ENCODE data around the gene PAFAH1B1. TPM values are rescaled to one million over a fixed set of nuclear protein-coding genes. Genes with fewer than 3 reads are reported as not detected.

Gene PAFAH1B1
- total and polyA plus RNA-seq, 10 of the 15 experiments (the other 5 are each of a cell fraction or from before 2014, with no cell fraction given): 28.9 to 107 (median 49.1) TPM

DNA sequence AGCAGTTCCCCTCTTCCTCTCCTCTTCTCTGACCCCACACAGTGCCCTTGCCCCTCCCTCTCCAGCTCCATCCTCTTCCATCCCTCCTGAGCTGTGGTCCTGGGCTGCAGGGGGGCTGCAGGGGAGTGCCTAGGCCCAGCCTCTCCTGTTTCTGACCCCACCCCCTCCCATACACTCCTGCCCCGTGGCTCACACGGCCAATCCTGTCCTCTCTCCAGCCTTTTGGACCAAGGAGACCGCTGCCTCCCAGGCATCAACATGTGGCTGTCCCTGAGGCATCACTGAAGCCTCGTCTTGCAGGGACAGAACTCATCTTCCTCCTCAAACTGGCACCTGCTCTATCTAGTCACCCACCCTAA lies 111.4 kb downstream of the PAFAH1B1 start:
- no peak for TF ChIP-seq ZZZ3 (IDR thresholded peaks at IDR 0.05; ENCODE audit: control insufficient read depth, insufficient read length, low read depth)
- TF ChIP-seq PAX5 (IDR thresholded peaks at IDR 0.05; ENCODE audit: borderline replicate concordance, low read depth, low read length): no peak
- no peak for TF ChIP-seq STAT3 (IDR thresholded peaks at IDR 0.05; ENCODE audit: low read depth, low read length)
- TF ChIP-seq POU2F2 (IDR thresholded peaks at IDR 0.05; ENCODE audit: borderline replicate concordance, low read depth, low read length): no peak
- TF ChIP-seq, protein P1, sequence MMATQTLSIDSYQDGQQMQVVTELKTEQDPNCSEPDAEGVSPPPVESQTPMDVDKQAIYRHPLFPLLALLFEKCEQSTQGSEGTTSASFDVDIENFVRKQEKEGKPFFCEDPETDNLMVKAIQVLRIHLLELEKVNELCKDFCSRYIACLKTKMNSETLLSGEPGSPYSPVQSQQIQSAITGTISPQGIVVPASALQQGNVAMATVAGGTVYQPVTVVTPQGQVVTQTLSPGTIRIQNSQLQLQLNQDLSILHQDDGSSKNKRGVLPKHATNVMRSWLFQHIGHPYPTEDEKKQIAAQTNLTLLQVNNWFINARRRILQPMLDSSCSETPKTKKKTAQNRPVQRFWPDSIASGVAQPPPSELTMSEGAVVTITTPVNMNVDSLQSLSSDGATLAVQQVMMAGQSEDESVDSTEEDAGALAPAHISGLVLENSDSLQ (IDR thresholded peaks at IDR 0.05): no peak
- 63% methylated on average over 4 of the region's 4 CpGs for WGBS (ENCODE audit: insufficient coverage, insufficient replicate concordance, low lambda C conversion rate, missing lambda C conversion rate)
- H3K36me3 ChIP-seq (ENCODE audit: control insufficient read depth in 2 of 2, insufficient read depth in 2 of 2, low read length in 1 of 2): peaks cover 9 to 50% of the 10 kb centered on the region in 2 experiments; a peak in 3 of 4 replicates
- H3K27me3 ChIP-seq (replicated peaks in 1 of 2; ENCODE audit: control insufficient read depth in 2 of 2, insufficient read depth in 2 of 2, low read length in 1 of 2): no peaks in the 10 kb centered on the region
- in situ Hi-C loops (cut with MboI) (no loop called here), intact Hi-C loops (cut with micrococcal nuclease; ENCODE audit: unreplicated experiment) (no loop called here)
- no peak for ATAC-seq
- H4K20me1 ChIP-seq (ENCODE audit: control insufficient read depth, insufficient read depth): peaks cover 5% of the 10 kb centered on the region; the same call in 1 of the 2 replicates
- FAIRE-seq: no peak
- ChIA-PET CTCF (interaction anchor here (0.6 to 1.0 kb wide), 2 partner anchors 102 to 289 kb away, joined by 3 to 4 read pairs; no protein-coding TSS in a partner anchor), RAD21 (ENCODE audit: unreplicated experiment) (no interaction called here), POLR2A (no interaction called here), SMC1A (ENCODE audit: uncharacterized antibody, unreplicated experiment) (no interaction called here)
- H3K27ac ChIP-seq (ENCODE audit: control insufficient read depth, insufficient read depth): no peak overlapping the region
- peaks cover 48% of the 10 kb centered on the region for H3K79me2 ChIP-seq (ENCODE audit: control insufficient read depth, insufficient read depth, low read length)
- H2AFZ ChIP-seq (ENCODE audit: control insufficient read depth, low read depth, low read length): no peak overlapping the region
- no peak overlapping the region for H3K4me2 ChIP-seq (ENCODE audit: control insufficient read depth, insufficient read depth)
- H3K4me1 ChIP-seq (ENCODE audit: control insufficient read depth, insufficient read depth, low read length): peaks cover 16% of the 10 kb centered on the region
- H3K4me3 ChIP-seq: no peak overlapping the region
- H3K9ac ChIP-seq (ENCODE audit: control insufficient read depth, insufficient read depth, low read length): no peak overlapping the region
- no peaks in the 10 kb centered on the region for H3K9me3 ChIP-seq (replicated peaks; ENCODE audit: control insufficient read depth, insufficient read depth, low read length)
- no peak for DNase-seq (ENCODE audit: low read depth, low spot score)
- no TSS peak for BruUV-seq (replicated peaks)

DNA sequence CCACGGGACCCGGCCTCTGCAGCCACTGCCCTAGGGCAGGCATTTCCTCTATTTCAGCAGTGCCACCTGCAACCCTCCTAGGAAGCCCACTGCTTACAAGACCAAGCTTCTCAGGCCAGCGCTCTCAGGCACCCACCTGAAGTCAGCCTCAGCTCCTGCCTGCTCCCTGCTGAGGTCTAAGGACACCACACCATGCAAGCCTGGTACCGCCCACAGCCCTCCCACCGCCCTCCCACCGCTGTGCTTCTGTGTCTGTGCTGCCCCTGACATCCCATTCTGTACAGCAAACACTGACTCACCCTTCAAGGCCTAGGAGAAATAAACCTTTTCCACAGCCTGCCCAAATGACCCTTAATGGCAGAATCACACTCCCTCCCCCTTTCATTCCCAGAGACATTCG lies 111.8 kb downstream of the PAFAH1B1 start:
- Histone ChIP-seq H3K36me3 (ENCODE audit: control insufficient read depth in 2 of 2, insufficient read depth in 2 of 2, low read length in 1 of 2) (peaks cover 9 to 46% of the 10 kb centered on the region in 2 experiments; a peak in 3 of 4 replicates), H3K4me3 (no peak overlapping the region), H3K27me3 (replicated peaks in 1 of 2; ENCODE audit: control insufficient read depth in 2 of 2, insufficient read depth in 2 of 2, low read length in 1 of 2) (no peaks in the 10 kb centered on the region), H3K79me2 (ENCODE audit: control insufficient read depth, insufficient read depth, low read length) (peaks cover 52% of the 10 kb centered on the region), H3K9ac (ENCODE audit: control insufficient read depth, insufficient read depth, low read length) (no peak overlapping the region), H2AFZ (ENCODE audit: control insufficient read depth, low read depth, low read length) (no peak overlapping the region), H3K9me3 (replicated peaks; ENCODE audit: control insufficient read depth, insufficient read depth, low read length) (no peaks in the 10 kb centered on the region), H3K4me2 (ENCODE audit: control insufficient read depth, insufficient read depth) (no peak overlapping the region), H3K27ac (ENCODE audit: control insufficient read depth, insufficient read depth) (no peak overlapping the region), H3K4me1 (ENCODE audit: control insufficient read depth, insufficient read depth, low read length) (peaks cover 17% of the 10 kb centered on the region), H4K20me1 (ENCODE audit: control insufficient read depth, insufficient read depth) (peaks cover 8% of the 10 kb centered on the region; the same call in 1 of the 2 replicates)
- FAIRE-seq: no peak
- POLR2A ChIA-PET: no interaction called here
- intact Hi-C loops (cut with micrococcal nuclease; ENCODE audit: unreplicated experiment): no loop called here
- 75% methylated on average over 7 of the region's 7 CpGs for WGBS (ENCODE audit: insufficient coverage, insufficient replicate concordance, low lambda C conversion rate, missing lambda C conversion rate)
- TF ChIP-seq POLR2A (IDR thresholded peaks at IDR 0.05; ENCODE audit: low read depth, low read length): 0 out of 2 replicates have a peak, but pooled peaks have one; percentile 13
- no peak for TF ChIP-seq BRCA1 (IDR thresholded peaks at IDR 0.05; ENCODE audit: low read depth, low read length)
- CTCF ChIA-PET: interaction anchor here (0.6 to 1.0 kb wide), 2 partner anchors 102 to 289 kb away, joined by 3 to 4 read pairs; no protein-coding TSS in a partner anchor
- BruUV-seq (replicated peaks): no TSS peak
- RAD21 ChIA-PET (ENCODE audit: unreplicated experiment): no interaction called here
- no peak for ATAC-seq
- no peak for DNase-seq (ENCODE audit: low read depth, low spot score)
- SMC1A ChIA-PET (ENCODE audit: uncharacterized antibody, unreplicated experiment): no interaction called here
- in situ Hi-C loops (cut with MboI): no loop called here
